HEK293 (cell line): ENCODE data around the gene MDFI.

Source experiments
- CTCF ChIA-PET: fragments of 350-600 bp; formaldehyde crosslinking; extraction: SDS; loops from one replicate; lab custom pipeline; 2021; ENCODE audit warnings: antibody characterized with exemption; lab: Yijun Ruan, JAX
- POLR2A ChIA-PET: fragments of 300-600 bp; formaldehyde crosslinking; extraction: SDS; loops from one replicate; lab custom pipeline; 2020; ENCODE audit warnings: antibody characterized with exemption, inconsistent platforms; lab: Yijun Ruan, JAX
- H3K27ac ChIP-seq: fragments of 200-500 bp; sonication (Bioruptor generic); 2 replicates; pipeline ENCODE4 v1.5.1; 2014; ENCODE audit warnings: low read depth, low read length, control low read depth, inconsistent platforms; ENCODE audit errors: extremely low read depth
- H3K36me3 ChIP-seq, 2 experiments: fragments of 200-500 bp in 1 of 2; sonication (Bioruptor generic) in 1 of 2; 1 replicate in 1 of 2; 2 replicates in 1 of 2; pipeline ENCODE4 v1.5.1; 2014 to 2017; ENCODE audit warnings: inconsistent platforms in 2 of 2, low read length in 2 of 2; ENCODE audit not compliant: control insufficient read depth in 2 of 2, insufficient read depth in 1 of 2
- H3K4me1 ChIP-seq: fragments of 200-500 bp; sonication (Bioruptor generic); 2 replicates; pipeline ENCODE4 v1.5.1; 2014; ENCODE audit warnings: mild to moderate bottlenecking, low read length, inconsistent platforms; ENCODE audit not compliant: control insufficient read depth, insufficient read depth
- H3K4me3 ChIP-seq: 2 replicates; pipeline ENCODE4 v1.5.1; 2011; ENCODE audit warnings: low read depth, mild to moderate bottlenecking, control low read depth, low read length, moderate library complexity
- H3K9me3 ChIP-seq: fragments of 200-500 bp; sonication (Bioruptor generic); 2 replicates; pipeline ENCODE4 v1.5.1; 2014; ENCODE audit warnings: low read depth, low read length, inconsistent platforms; ENCODE audit not compliant: control insufficient read depth, insufficient read depth
- IKZF3 ChIP-seq: fragments of 450-650 bp; IDR thresholded peaks from 2 replicates; pipeline ENCODE4 v1.5.0; 2018; ENCODE audit warnings: missing biosample characterization, mild to moderate bottlenecking, missing genetic modification characterization, moderate library complexity
- OSR2 ChIP-seq: fragments of 450-650 bp; formaldehyde crosslinking; IDR thresholded peaks from 2 replicates; pipeline ENCODE4 v1.5.1; 2016; ENCODE audit warnings: missing biosample characterization, missing genetic modification characterization
- PRDM1 ChIP-seq: fragments of 450-650 bp; formaldehyde crosslinking; IDR thresholded peaks from 2 replicates; pipeline ENCODE4; 2016; ENCODE audit warnings: missing biosample characterization, missing genetic modification characterization
- SCRT2 ChIP-seq: fragments of 450-650 bp; formaldehyde crosslinking; IDR thresholded peaks from 2 replicates; pipeline ENCODE4 v1.5.1; 2016; ENCODE audit warnings: missing biosample characterization, missing genetic modification characterization
- SP7 ChIP-seq: fragments of 450-650 bp; formaldehyde crosslinking; IDR thresholded peaks from 2 replicates; pipeline ENCODE4 v1.5.1; 2016; ENCODE audit warnings: missing biosample characterization, missing genetic modification characterization
- YY2 ChIP-seq: fragments of 450-650 bp; formaldehyde crosslinking; IDR thresholded peaks from 2 replicates; pipeline ENCODE4 v1.5.1; 2016; ENCODE audit warnings: missing biosample characterization, missing genetic modification characterization
- ZBTB7A ChIP-seq: fragments of 450-650 bp; formaldehyde crosslinking; IDR thresholded peaks from 2 replicates; pipeline ENCODE4 v1.5.1; 2016; ENCODE audit warnings: low read depth, missing biosample characterization, missing genetic modification characterization
- ZNF140 ChIP-seq: fragments of 450-650 bp; formaldehyde crosslinking; IDR thresholded peaks from 2 replicates; pipeline ENCODE4 v1.5.1; 2016; ENCODE audit warnings: missing biosample characterization, missing genetic modification characterization
- ZNF169 ChIP-seq: fragments of 450-650 bp; formaldehyde crosslinking; IDR thresholded peaks from 2 replicates; pipeline ENCODE4 v1.5.1; 2016; ENCODE audit warnings: missing biosample characterization, missing genetic modification characterization
- ZNF292 ChIP-seq: fragments of 450-650 bp; formaldehyde crosslinking; IDR thresholded peaks from 2 replicates; pipeline ENCODE4 v1.5.1; 2016; ENCODE audit warnings: low read depth, missing biosample characterization, missing genetic modification characterization, borderline replicate concordance
- ZNF302 ChIP-seq: fragments of 450-650 bp; formaldehyde crosslinking; IDR thresholded peaks from 2 replicates; pipeline ENCODE4 v1.5.1; 2016; ENCODE audit warnings: missing biosample characterization, missing genetic modification characterization, low read depth
- ZNF423 ChIP-seq: fragments of 450-650 bp; formaldehyde crosslinking; IDR thresholded peaks from 2 replicates; pipeline ENCODE4 v1.5.1; 2016; ENCODE audit warnings: missing biosample characterization, missing genetic modification characterization
- ZNF501 ChIP-seq: fragments of 450-650 bp; formaldehyde crosslinking; IDR thresholded peaks from 2 replicates; pipeline ENCODE4 v1.5.1; 2016; ENCODE audit warnings: missing biosample characterization, missing genetic modification characterization
- ZNF510 ChIP-seq: fragments of 450-650 bp; formaldehyde crosslinking; IDR thresholded peaks from 2 replicates; pipeline ENCODE4 v1.5.1; 2018; ENCODE audit warnings: mild to moderate bottlenecking, missing genetic modification characterization, missing biosample characterization; ENCODE audit not compliant: insufficient replicate concordance
- ZNF596 ChIP-seq: fragments of 450-650 bp; IDR thresholded peaks from 2 replicates; pipeline ENCODE4 v1.5.0; 2018; ENCODE audit warnings: missing biosample characterization, mild to moderate bottlenecking, missing genetic modification characterization, moderate library complexity
- ZNF621 ChIP-seq: fragments of 450-650 bp; formaldehyde crosslinking; IDR thresholded peaks from 2 replicates; pipeline ENCODE4 v1.5.1; 2017; ENCODE audit warnings: missing biosample characterization, missing genetic modification characterization
- ZNF629 ChIP-seq: fragments of 450-650 bp; formaldehyde crosslinking; IDR thresholded peaks from 2 replicates; pipeline ENCODE4 v1.5.1; 2017; ENCODE audit warnings: missing biosample characterization, missing genetic modification characterization
- ZNF777 ChIP-seq: fragments of 450-650 bp; formaldehyde crosslinking; IDR thresholded peaks from 2 replicates; pipeline ENCODE4 v1.5.1; 2017; ENCODE audit warnings: missing biosample characterization, missing genetic modification characterization, borderline replicate concordance
- TF ChIP-seq, protein P1 (sequence below): fragments of 450-650 bp; formaldehyde crosslinking; IDR thresholded peaks from 2 replicates; pipeline ENCODE4 v1.5.1; 2017; ENCODE audit warnings: missing biosample characterization, missing genetic modification characterization
- TF ChIP-seq, protein P2 (sequence below): fragments of 450-650 bp; formaldehyde crosslinking; IDR thresholded peaks from 2 replicates; pipeline ENCODE4 v1.5.1; 2016; ENCODE audit warnings: missing biosample characterization, missing genetic modification characterization
- TF ChIP-seq, protein P3 (sequence below): fragments of 450-650 bp; formaldehyde crosslinking; IDR thresholded peaks from 2 replicates; pipeline ENCODE4 v1.5.1; 2016; ENCODE audit warnings: missing biosample characterization, missing genetic modification characterization
- TF ChIP-seq, protein P4 (sequence below): fragments of 450-650 bp; formaldehyde crosslinking; IDR thresholded peaks from 2 replicates; pipeline ENCODE4 v1.5.1; 2016; ENCODE audit warnings: missing biosample characterization, missing genetic modification characterization

Gene MDFI

DNA sequence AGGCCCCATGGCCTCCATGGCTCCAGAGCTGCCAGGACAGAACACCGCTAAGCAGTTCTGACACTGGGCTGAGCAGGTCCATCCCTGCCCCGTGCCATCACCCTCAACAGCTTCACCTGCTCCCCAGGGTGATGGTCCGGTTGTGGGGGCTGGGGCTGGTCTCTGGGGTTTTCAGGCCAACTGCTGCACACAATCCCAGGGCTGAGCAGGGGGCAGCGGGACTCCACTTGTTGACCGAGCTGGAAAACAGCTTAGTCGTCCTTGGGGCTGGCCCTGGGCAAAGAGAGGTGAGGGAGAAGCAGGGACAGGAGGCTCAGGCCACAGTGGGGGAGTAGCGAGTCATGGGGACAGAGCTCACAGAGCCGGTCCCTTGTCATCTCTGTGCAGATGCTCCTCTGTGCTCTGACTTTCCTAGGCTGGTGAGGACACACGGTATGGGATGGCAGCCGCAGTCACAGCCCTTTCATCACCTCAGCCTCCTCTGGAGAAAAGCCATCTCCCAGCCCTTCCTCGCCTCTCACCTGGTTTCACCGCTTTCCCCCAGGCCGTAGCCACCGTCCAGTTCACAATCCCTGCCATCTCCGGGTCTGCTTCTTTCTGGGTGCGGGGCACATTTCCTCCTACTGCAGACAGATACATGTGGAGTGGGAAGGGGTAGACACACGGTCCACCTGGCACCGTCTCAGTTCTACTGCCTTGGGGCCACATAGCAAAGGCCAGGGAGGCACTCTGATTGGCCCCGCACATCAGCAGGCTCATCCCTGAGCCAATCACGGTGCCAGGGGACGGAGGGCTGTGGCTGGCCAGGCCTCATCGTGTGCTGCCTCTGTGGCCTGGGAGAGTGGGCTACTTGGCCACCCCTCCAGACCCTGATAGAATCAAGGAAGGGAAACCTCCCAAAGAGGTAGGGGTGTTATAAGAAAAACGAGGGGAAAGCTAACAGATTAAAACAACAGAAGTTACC, 19.1 kb downstream of the MDFI start:
- no peak overlapping the region for H3K4me3 ChIP-seq
- H3K36me3 ChIP-seq = no peaks in the 10 kb centered on the region
- POLR2A ChIA-PET = interaction anchor here (1.0 kb wide), 1 partner anchor 48 kb away, joined by 3 read pairs; no protein-coding TSS in a partner anchor
- H3K4me1 ChIP-seq = 0 out of 2 replicates have a peak, but pooled peaks cover 3% of the 10 kb centered on the region
- no peaks in the 10 kb centered on the region for H3K9me3 ChIP-seq
- H3K27ac ChIP-seq = no peak overlapping the region
- CTCF ChIA-PET = interaction anchor here (0.6 to 2.8 kb wide), 4 partner anchors 32 to 289 kb away, joined by 3 to 9 read pairs (median 5); no protein-coding TSS in a partner anchor
- TF ChIP-seq SCRT2 = 0 out of 2 replicates have a peak, but pooled peaks have one; percentile 19
- no peak for TF ChIP-seq ZNF169 (tag by site-specific recombination)

DNA sequence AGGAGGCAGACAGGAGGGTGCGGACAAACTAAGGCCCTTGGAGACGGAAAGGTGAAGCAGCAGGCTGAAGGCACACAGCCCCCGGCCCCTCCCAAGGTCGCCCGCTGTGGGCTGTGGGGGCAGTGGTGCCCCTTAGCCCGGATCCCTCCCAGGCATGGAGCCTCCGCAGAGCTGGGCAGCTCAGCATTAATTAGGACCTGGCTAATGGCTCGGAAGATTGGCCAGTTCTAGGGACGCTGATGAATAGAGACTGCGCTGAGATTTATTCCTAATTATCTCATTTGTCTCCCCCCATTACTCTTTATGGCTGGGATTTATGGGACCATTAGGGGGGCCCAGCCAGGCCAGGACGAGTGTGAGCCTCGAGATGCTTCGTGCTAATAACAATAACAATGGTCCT, 20.4 kb downstream of the MDFI start:
- H3K4me3 ChIP-seq = no peak overlapping the region
- H3K36me3 ChIP-seq = no peaks in the 10 kb centered on the region
- 0 out of 2 replicates have a peak, but pooled peaks cover 3% of the 10 kb centered on the region for H3K4me1 ChIP-seq
- POLR2A ChIA-PET = interaction anchor here (1.0 kb wide), 1 partner anchor 47 kb away, joined by 3 read pairs; no protein-coding TSS in a partner anchor
- no peak overlapping the region for H3K27ac ChIP-seq
- TF ChIP-seq ZNF596 (tag by site-specific recombination) (no peak), IKZF3 (tag by site-specific recombination) (no peak), ZNF302 (tag by site-specific recombination) (no peak), YY2 (tag by site-specific recombination) (no peak), PRDM1 (tag by site-specific recombination) (no peak), SP7 (tag by site-specific recombination) (no peak), ZNF629 (tag by site-specific recombination) (no peak)
- TF ChIP-seq, protein P1, sequence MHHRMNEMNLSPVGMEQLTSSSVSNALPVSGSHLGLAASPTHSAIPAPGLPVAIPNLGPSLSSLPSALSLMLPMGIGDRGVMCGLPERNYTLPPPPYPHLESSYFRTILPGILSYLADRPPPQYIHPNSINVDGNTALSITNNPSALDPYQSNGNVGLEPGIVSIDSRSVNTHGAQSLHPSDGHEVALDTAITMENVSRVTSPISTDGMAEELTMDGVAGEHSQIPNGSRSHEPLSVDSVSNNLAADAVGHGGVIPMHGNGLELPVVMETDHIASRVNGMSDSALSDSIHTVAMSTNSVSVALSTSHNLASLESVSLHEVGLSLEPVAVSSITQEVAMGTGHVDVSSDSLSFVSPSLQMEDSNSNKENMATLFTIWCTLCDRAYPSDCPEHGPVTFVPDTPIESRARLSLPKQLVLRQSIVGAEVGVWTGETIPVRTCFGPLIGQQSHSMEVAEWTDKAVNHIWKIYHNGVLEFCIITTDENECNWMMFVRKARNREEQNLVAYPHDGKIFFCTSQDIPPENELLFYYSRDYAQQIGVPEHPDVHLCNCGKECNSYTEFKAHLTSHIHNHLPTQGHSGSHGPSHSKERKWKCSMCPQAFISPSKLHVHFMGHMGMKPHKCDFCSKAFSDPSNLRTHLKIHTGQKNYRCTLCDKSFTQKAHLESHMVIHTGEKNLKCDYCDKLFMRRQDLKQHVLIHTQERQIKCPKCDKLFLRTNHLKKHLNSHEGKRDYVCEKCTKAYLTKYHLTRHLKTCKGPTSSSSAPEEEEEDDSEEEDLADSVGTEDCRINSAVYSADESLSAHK (tag by site-specific recombination) = no peak
- TF ChIP-seq, protein P2, sequence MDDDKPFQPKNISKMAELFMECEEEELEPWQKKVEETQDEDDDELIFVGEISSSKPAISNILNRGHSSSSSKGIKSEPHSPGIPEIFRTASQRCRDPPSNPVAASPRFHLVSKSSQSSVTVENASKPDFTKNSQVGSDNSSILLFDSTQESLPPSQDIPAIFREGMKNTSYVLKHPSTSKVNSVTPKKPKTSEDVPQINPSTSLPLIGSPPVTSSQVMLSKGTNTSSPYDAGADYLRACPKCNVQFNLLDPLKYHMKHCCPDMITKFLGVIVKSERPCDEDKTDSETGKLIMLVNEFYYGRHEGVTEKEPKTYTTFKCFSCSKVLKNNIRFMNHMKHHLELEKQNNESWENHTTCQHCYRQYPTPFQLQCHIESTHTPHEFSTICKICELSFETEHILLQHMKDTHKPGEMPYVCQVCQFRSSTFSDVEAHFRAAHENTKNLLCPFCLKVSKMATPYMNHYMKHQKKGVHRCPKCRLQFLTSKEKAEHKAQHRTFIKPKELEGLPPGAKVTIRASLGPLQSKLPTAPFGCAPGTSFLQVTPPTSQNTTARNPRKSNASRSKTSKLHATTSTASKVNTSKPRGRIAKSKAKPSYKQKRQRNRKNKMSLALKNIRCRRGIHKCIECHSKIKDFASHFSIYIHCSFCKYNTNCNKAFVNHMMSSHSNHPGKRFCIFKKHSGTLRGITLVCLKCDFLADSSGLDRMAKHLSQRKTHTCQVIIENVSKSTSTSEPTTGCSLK (tag by site-specific recombination) = no peak
- TF ChIP-seq, all 188 proteins: peak for 0
- CTCF ChIA-PET = interaction anchor here (0.8 kb wide), 1 partner anchor 290 kb away, joined by 4 read pairs; no protein-coding TSS in a partner anchor
- H3K9me3 ChIP-seq = no peaks in the 10 kb centered on the region

DNA sequence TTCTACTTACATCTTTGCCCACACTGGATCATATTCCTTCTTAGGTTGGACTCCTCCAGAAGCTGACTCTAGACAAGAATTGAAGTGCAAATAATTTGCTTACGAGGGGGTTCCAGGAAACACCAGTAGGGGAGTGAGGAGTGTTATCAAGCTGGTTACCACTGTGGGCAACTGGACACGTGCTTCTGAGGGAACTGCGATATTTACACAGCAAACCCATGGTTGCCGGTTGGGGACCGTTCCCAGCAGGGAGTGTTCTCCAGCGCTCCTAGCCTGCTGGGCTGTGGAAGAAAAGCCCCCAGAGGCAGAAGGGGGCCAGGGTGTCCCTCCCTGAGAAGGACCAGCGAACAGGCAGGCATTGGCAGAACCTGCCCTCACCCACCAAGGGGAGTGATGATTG, 21.7 kb downstream of the MDFI start:
- ChIA-PET CTCF (interaction anchor here (0.6 to 3.9 kb wide), 3 partner anchors 41 to 384 kb away, joined by 3 to 21 read pairs (median 3); no protein-coding TSS in a partner anchor), POLR2A (interaction anchor here (0.7 kb wide), 1 partner anchor 8 kb away, joined by 9 read pairs; no protein-coding TSS in a partner anchor)
- H3K4me1 ChIP-seq = 0 out of 2 replicates have a peak, but pooled peaks cover 3% of the 10 kb centered on the region
- 0 out of 2 replicates have a peak, but pooled peaks have one; percentile 23 for TF ChIP-seq ZNF423 (tag by site-specific recombination)
- TF ChIP-seq ZNF501 (tag by site-specific recombination) = no peak
- no peak for TF ChIP-seq ZNF621
- 0 out of 2 replicates have a peak, but pooled peaks have one; percentile 19 for TF ChIP-seq OSR2 (tag by site-specific recombination)
- TF ChIP-seq ZNF777 (tag by site-specific recombination) = no peak
- TF ChIP-seq, protein P3, sequence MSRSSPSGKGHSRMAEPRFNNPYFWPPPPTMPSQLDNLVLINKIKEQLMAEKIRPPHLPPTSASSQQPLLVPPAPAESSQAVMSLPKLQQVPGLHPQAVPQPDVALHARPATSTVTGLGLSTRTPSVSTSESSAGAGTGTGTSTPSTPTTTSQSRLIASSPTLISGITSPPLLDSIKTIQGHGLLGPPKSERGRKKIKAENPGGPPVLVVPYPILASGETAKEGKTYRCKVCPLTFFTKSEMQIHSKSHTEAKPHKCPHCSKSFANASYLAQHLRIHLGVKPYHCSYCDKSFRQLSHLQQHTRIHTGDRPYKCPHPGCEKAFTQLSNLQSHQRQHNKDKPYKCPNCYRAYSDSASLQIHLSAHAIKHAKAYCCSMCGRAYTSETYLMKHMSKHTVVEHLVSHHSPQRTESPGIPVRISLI = no peak
- no peak for TF ChIP-seq ZBTB7A (tag by site-specific recombination)
- TF ChIP-seq ZNF292 = no peak
- TF ChIP-seq ZNF510 (tag by site-specific recombination) = no peak
- TF ChIP-seq, protein P4, sequence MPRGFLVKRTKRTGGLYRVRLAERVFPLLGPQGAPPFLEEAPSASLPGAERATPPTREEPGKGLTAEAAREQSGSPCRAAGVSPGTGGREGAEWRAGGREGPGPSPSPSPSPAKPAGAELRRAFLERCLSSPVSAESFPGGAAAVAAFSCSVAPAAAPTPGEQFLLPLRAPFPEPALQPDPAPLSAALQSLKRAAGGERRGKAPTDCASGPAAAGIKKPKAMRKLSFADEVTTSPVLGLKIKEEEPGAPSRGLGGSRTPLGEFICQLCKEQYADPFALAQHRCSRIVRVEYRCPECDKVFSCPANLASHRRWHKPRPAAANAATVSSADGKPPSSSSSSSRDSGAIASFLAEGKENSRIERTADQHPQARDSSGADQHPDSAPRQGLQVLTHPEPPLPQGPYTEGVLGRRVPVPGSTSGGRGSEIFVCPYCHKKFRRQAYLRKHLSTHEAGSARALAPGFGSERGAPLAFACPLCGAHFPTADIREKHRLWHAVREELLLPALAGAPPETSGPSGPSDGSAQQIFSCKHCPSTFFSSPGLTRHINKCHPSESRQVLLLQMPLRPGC = no peak
- no peak for TF ChIP-seq ZNF140 (tag by site-specific recombination)

More for the DNA sequence above, 21.7 kb downstream of the MDFI start:
- Histone ChIP-seq H3K27ac (no peak overlapping the region), H3K36me3 (no peaks in the 10 kb centered on the region), H3K4me3 (no peak overlapping the region), H3K9me3 (no peaks in the 10 kb centered on the region)
